Endothelial cell of hepatic sinusoid (primary cell): Measurements from ENCODE around the gene MEIS1.

Experiments
- in situ Hi-C: cut with HindIII; loops from 2 replicates; pipeline ENCODE4 v1.10.0; 2017; ENCODE audit warnings: low sequenced_read_pairs

The MEIS1 gene

GRCh38 chr2:66431274-66431642 is 3.7 kb upstream of the MEIS1 start:
- in situ Hi-C loops = loop anchor here (25.0 kb wide), 3 partner anchors 431 to 1606 kb away; no protein-coding TSS in a partner anchor

GRCh38 chr2:66431846-66432587 is 2.9 kb upstream of the MEIS1 start:
- in situ Hi-C loops = loop anchor here (25.0 kb wide), 3 partner anchors 430 to 1605 kb away; no protein-coding TSS in a partner anchor

- in situ Hi-C loops = loop anchor here (25.0 kb wide), 3 partner anchors 429 to 1604 kb away; no protein-coding TSS in a partner anchor
These were observed 1.9 kb upstream of the MEIS1 start for GRCh38 chr2:66432801-66433694.

DNA sequence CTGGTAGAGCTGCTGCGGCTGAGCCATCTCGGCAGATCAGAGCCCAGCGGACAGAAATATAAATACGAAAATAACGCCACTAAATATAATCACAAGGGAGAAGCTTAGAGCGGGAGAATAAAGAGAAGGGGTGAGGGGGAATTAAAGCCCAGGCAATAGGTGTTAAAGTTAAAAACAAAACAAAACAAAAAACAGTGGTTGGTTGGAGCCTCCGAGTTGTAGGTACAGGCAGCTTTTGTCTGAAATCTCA is 1.3 kb upstream of the MEIS1 start:
- in situ Hi-C loops = loop anchor here (25.0 kb wide), 3 partner anchors 429 to 1604 kb away; no protein-coding TSS in a partner anchor

GRCh38 chr2:66433945-66434678 is 813 bp upstream of the MEIS1 start:
- in situ Hi-C loops = loop anchor here (25.0 kb wide), 3 partner anchors 428 to 1603 kb away; no protein-coding TSS in a partner anchor

- in situ Hi-C loops = loop anchor here (25.0 kb wide), 3 partner anchors 427 to 1602 kb away; no protein-coding TSS in a partner anchor
These were observed 587 bp downstream of the MEIS1 start for GRCh38 chr2:66435549-66435875.

- in situ Hi-C loops = loop anchor here (25.0 kb wide), 3 partner anchors 426 to 1601 kb away; no protein-coding TSS in a partner anchor
These were observed 1.0 kb downstream of the MEIS1 start for GRCh38 chr2:66435963-66436362.

GRCh38 chr2:66436581-66437001 is 1.7 kb downstream of the MEIS1 start:
- in situ Hi-C loops = loop anchor here (25.0 kb wide), 3 partner anchors 426 to 1601 kb away; no protein-coding TSS in a partner anchor

DNA sequence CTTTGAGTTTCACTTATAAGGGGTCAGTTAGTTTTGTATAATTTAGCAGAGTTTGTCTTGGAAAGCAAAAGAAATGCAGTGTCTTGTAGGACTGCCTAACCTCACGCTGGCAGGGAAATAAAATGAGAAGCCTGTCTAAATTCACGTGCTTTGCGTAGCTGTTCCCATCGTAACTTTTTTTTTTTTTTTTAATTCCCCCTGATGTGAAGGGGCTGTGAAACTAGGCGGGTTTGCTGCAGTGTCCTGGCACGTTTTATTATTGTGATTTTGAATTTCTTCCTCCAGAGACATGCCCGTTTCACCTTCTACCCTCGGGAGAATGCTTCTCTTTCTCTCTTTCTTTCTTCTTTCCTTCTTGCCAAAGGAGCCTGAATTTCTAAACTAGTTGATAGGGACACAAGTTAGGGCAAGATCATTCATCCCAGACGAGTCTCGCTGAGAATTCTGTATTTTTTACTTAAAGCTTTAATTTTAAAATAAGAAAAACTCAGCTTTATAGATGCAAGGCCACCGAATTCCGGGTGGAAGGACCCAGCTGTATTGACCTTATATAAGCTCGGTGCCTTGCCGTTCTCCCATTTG is 2.3 kb downstream of the MEIS1 start:
- in situ Hi-C loops = loop anchor here (25.0 kb wide), 3 partner anchors 425 to 1600 kb away; no protein-coding TSS in a partner anchor

GRCh38 chr2:66437691-66438497 is 3.0 kb downstream of the MEIS1 start:
- in situ Hi-C loops = loop anchor here (25.0 kb wide), 3 partner anchors 424 to 1599 kb away; no protein-coding TSS in a partner anchor

GRCh38 chr2:66438498-66438833 is 3.5 kb downstream of the MEIS1 start:
- in situ Hi-C loops = loop anchor here (25.0 kb wide), 3 partner anchors 424 to 1599 kb away; no protein-coding TSS in a partner anchor

- in situ Hi-C loops = loop anchor here (25.0 kb wide), 3 partner anchors 423 to 1598 kb away; no protein-coding TSS in a partner anchor
These were observed 4.2 kb downstream of the MEIS1 start for GRCh38 chr2:66438891-66439811.

DNA sequence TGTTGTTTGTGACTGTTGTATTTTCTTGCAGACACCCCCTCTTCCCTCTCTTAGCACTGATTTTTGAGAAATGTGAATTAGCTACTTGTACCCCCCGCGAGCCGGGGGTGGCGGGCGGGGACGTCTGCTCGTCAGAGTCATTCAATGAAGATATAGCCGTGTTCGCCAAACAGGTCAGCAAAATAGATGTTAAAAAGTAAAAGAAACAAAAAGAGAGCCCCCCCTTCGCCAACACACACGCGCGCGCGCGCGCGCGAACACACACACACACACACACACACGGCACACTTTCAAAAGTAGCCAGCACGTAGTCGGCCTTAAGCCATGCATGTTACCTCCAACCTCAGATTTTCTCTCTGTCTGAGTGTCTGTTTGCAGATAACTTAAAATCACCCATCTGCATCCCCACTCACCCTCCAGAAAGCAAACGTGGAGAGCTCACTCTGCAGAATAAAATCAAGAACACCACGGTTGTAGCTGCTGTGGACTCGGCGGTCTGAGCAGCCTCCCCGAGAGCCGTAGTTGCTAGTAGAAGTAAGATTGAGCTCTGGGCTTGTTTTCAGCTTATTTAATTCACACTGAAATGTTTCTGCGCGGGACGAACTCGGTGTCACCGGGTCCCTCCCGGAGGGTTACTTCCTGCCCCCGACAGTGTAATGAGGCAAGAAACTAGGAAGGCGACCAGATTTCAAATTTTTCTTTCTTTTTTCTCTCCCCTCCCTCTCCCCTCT is 5.1 kb downstream of the MEIS1 start:
- in situ Hi-C loops = loop anchor here (25.0 kb wide), 3 partner anchors 422 to 1597 kb away; no protein-coding TSS in a partner anchor

DNA sequence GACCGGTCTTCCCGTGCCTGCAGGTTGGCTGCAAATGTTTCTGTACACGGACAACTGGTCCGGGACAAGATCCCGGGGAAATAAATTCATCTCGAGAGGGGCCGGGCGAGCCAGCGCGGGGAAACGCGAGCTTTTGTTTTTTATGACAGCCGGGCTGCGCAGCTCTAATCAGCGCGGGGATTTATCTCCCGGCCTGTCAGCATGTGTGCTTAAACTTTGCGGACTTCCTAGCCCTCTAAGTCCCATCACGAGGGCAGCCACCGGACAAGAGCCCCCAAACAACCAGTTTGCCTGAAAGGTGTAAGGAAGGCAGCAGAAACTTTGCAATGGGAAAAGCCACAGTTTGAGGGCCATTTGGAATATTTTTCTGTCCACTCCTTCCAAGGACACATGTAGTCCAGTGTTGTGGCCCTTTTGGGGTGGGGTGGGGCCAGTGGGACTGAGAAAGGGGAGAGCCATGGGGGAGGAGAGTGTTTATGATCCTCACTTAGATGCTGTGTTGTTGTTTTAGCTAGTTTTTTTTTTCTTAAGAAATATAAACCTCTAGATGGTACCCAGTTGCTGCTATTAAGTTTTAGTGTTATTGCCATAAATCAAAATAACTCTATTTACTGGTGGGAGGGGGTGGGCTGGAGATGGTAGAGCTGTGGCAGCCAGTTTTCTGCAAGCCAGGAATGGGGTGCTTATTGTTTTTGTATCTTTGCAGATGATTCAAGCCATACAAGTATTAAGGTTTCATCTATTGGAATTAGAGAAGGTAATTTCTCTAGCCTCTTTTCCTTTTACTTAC is 6.0 kb downstream of the MEIS1 start:
- in situ Hi-C loops = loop anchor here (25.0 kb wide), 3 partner anchors 421 to 1596 kb away; no protein-coding TSS in a partner anchor

DNA sequence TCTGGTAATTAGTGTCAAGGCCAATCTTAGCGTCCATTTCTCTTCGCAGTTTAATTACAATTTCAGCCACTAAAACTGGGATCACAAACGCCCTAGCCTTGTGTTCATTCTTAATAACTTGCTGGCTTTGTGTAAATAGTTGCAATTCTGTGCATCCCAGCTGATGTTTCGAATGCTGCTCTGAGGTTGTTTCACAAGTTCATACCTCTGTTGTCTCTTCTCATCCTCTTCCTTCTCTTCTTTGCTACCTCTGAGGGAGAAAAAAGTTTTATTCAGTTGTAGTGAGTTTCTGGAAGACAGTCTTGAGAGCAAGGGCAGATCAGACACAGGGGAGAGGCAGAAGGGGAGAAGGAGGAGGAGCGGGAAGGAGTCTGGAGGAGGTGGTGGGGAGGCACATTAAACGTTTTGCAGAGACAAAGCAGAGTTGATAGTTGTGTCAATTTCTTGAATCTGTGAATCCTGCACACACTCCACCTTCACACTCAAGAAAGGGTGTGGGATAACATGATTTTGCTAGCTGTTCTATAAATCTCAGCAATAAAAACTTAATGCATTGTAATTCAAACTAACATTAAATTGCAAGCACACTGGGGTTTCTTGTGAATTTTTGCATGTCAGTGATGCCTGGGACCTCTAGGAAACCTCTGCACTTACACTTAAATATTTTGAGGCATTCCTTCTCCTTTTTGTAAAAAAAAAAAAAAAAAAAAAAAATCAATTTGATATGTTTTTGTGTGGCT is 6.8 kb downstream of the MEIS1 start:
- in situ Hi-C loops = loop anchor here (25.0 kb wide), 3 partner anchors 421 to 1596 kb away; no protein-coding TSS in a partner anchor

GRCh38 chr2:66442516-66443185 is 7.7 kb downstream of the MEIS1 start:
- in situ Hi-C loops = loop anchor here (25.0 kb wide), 3 partner anchors 420 to 1595 kb away; no protein-coding TSS in a partner anchor
